Skin epidermis (tissue), 12 donors: ENCODE results near the gene LAMA5.

Experiments
- H3K27ac ChIP-seq, 21 experiments: fragments of 200-600 bp; sonication (generic) in 11 of 21; one replicate each; pipeline ENCODE4 v1.5.0; 2020; ENCODE audit warnings: mild to moderate bottlenecking in 3 of 21, inconsistent platforms in 2 of 21, moderate library complexity in 2 of 21
- H3K4me3 ChIP-seq, 7 experiments: fragments of 200-600 bp; sonication (generic) in 2 of 7; one replicate each; pipeline ENCODE4 v1.5.0; 2020; ENCODE audit warnings: inconsistent platforms in 2 of 7, mild to moderate bottlenecking in 2 of 7, moderate library complexity in 1 of 7

Gene LAMA5

GRCh38 chr20:62301111-62301668, 65.9 kb downstream of the LAMA5 start:
- Histone ChIP-seq H3K27ac (peak overlapping the region in 4 of 21 experiments; percentile 95 to 97 (median 96)), H3K4me3 (no peak overlapping the region)

- no peak overlapping the region for H3K4me3 ChIP-seq
- H3K27ac ChIP-seq, result peak overlapping the region in 1 of 21 experiments; percentile 45
These were observed 66.8 kb downstream of the LAMA5 start for GRCh38 chr20:62300319-62300718.

GRCh38 chr20:62299666-62300236, 67.4 kb downstream of the LAMA5 start:
- Histone ChIP-seq H3K27ac (no peak overlapping the region), H3K4me3 (no peak overlapping the region)

GRCh38 chr20:62298577-62299249, 68.4 kb downstream of the LAMA5 start:
- Histone ChIP-seq H3K27ac (no peak overlapping the region), H3K4me3 (no peak overlapping the region)

GRCh38 chr20:62297449-62298227, 69.5 kb downstream of the LAMA5 start:
- Histone ChIP-seq H3K27ac (peak overlapping the region in 1 of 21 experiments; percentile 42), H3K4me3 (no peak overlapping the region)

GRCh38 chr20:62296724-62297448, 70.2 kb downstream of the LAMA5 start:
- H3K4me3 ChIP-seq, result no peak overlapping the region
- H3K27ac ChIP-seq, result no peak overlapping the region

- no peak overlapping the region for H3K27ac ChIP-seq
- H3K4me3 ChIP-seq, result no peak overlapping the region
These were observed 72.6 kb downstream of the LAMA5 start for GRCh38 chr20:62294516-62294915.

- no peak overlapping the region for H3K4me3 ChIP-seq
- no peak overlapping the region for H3K27ac ChIP-seq
These were observed 73.2 kb downstream of the LAMA5 start for GRCh38 chr20:62293946-62294345.

- H3K27ac ChIP-seq, result no peak overlapping the region
These were observed 73.9 kb downstream of the LAMA5 start for GRCh38 chr20:62293111-62293784.

GRCh38 chr20:62292108-62292507, 75.0 kb downstream of the LAMA5 start:
- Histone ChIP-seq H3K4me3 (no peak overlapping the region), H3K27ac (peak overlapping the region in 1 of 21 experiments; percentile 20)

More at GRCh38 chr20:62293111-62293784, 73.9 kb downstream of the LAMA5 start:
- H3K4me3 ChIP-seq, result no peak overlapping the region

GRCh38 chr20:62291251-62292066, 75.7 kb downstream of the LAMA5 start:
- Histone ChIP-seq H3K4me3 (no peak overlapping the region), H3K27ac (peak overlapping the region in 1 of 21 experiments; percentile 20)

GRCh38 chr20:62289898-62290297, 77.2 kb downstream of the LAMA5 start:
- no peak overlapping the region for H3K27ac ChIP-seq
- H3K4me3 ChIP-seq, result no peak overlapping the region

- no peak overlapping the region for H3K27ac ChIP-seq
- no peak overlapping the region for H3K4me3 ChIP-seq
These were observed 78.0 kb downstream of the LAMA5 start for GRCh38 chr20:62289131-62289530.

GRCh38 chr20:62288535-62289105, 78.5 kb downstream of the LAMA5 start:
- no peak overlapping the region for H3K27ac ChIP-seq
- H3K4me3 ChIP-seq, result no peak overlapping the region

- H3K4me3 ChIP-seq, result no peak overlapping the region
- H3K27ac ChIP-seq, result peak overlapping the region in 3 of 21 experiments; percentile 12 to 42 (median 22)
These were observed 79.2 kb downstream of the LAMA5 start for GRCh38 chr20:62287759-62288534.

- Histone ChIP-seq H3K27ac (peak overlapping the region in 4 of 21 experiments; percentile 12 to 74 (median 46)), H3K4me3 (no peak overlapping the region)
These were observed 80.0 kb downstream of the LAMA5 start for GRCh38 chr20:62287129-62287528.

GRCh38 chr20:62286493-62287064, 80.5 kb downstream of the LAMA5 start:
- no peak overlapping the region for H3K4me3 ChIP-seq
- peak overlapping the region in 10 of 21 experiments; percentile 23 to 74 (median 46) for H3K27ac ChIP-seq
